ENCODE data around the gene LRRC45.

- TF ChIP-seq POLR2AphosphoS5 (IDR thresholded peaks at IDR 0.05; ENCODE audit: low read depth, low read length), result no peak
- TF ChIP-seq, protein P1, sequence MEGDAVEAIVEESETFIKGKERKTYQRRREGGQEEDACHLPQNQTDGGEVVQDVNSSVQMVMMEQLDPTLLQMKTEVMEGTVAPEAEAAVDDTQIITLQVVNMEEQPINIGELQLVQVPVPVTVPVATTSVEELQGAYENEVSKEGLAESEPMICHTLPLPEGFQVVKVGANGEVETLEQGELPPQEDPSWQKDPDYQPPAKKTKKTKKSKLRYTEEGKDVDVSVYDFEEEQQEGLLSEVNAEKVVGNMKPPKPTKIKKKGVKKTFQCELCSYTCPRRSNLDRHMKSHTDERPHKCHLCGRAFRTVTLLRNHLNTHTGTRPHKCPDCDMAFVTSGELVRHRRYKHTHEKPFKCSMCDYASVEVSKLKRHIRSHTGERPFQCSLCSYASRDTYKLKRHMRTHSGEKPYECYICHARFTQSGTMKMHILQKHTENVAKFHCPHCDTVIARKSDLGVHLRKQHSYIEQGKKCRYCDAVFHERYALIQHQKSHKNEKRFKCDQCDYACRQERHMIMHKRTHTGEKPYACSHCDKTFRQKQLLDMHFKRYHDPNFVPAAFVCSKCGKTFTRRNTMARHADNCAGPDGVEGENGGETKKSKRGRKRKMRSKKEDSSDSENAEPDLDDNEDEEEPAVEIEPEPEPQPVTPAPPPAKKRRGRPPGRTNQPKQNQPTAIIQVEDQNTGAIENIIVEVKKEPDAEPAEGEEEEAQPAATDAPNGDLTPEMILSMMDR (IDR thresholded peaks at IDR 0.05 in 2 of 3, conservative IDR thresholded peaks at IDR 0.05 in 1 of 3; ENCODE audit: borderline replicate concordance in 1 of 3, insufficient read depth in 1 of 3, low read depth in 2 of 3, low read length in 2 of 3), result no peak
- TF ChIP-seq POLR2A (IDR thresholded peaks at IDR 0.05; ENCODE audit: borderline replicate concordance, extremely low read depth, insufficient read depth, insufficient read length), result no peak
- TF ChIP-seq, protein P2, sequence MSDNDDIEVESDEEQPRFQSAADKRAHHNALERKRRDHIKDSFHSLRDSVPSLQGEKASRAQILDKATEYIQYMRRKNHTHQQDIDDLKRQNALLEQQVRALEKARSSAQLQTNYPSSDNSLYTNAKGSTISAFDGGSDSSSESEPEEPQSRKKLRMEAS (IDR thresholded peaks at IDR 0.05), result no peak
- TF ChIP-seq, protein P3, sequence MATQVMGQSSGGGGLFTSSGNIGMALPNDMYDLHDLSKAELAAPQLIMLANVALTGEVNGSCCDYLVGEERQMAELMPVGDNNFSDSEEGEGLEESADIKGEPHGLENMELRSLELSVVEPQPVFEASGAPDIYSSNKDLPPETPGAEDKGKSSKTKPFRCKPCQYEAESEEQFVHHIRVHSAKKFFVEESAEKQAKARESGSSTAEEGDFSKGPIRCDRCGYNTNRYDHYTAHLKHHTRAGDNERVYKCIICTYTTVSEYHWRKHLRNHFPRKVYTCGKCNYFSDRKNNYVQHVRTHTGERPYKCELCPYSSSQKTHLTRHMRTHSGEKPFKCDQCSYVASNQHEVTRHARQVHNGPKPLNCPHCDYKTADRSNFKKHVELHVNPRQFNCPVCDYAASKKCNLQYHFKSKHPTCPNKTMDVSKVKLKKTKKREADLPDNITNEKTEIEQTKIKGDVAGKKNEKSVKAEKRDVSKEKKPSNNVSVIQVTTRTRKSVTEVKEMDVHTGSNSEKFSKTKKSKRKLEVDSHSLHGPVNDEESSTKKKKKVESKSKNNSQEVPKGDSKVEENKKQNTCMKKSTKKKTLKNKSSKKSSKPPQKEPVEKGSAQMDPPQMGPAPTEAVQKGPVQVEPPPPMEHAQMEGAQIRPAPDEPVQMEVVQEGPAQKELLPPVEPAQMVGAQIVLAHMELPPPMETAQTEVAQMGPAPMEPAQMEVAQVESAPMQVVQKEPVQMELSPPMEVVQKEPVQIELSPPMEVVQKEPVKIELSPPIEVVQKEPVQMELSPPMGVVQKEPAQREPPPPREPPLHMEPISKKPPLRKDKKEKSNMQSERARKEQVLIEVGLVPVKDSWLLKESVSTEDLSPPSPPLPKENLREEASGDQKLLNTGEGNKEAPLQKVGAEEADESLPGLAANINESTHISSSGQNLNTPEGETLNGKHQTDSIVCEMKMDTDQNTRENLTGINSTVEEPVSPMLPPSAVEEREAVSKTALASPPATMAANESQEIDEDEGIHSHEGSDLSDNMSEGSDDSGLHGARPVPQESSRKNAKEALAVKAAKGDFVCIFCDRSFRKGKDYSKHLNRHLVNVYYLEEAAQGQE (IDR thresholded peaks at IDR 0.05; ENCODE audit: low read depth), result no peak
- no peak for TF ChIP-seq YY1 (IDR thresholded peaks at IDR 0.05; ENCODE audit: extremely low read depth, insufficient replicate concordance, low read depth, low read length)
- TF ChIP-seq EGR1 (IDR thresholded peaks at IDR 0.05; ENCODE audit: low read depth), result no peak
These were observed 36.3 kb downstream of the LRRC45 start for GRCh38 chr17:82059272-82060000.
